ENCODE results near the gene RAD51AP2.

- TF ChIP-seq CTCF (IDR thresholded peaks at IDR 0.05; ENCODE audit: low read length) (no peak), EZH2phosphoT487 (IDR thresholded peaks at IDR 0.05; ENCODE audit: low read length) (no peak)
These were observed 25.6 kb upstream of the RAD51AP2 start for GRCh38 chr2:17543848-17544247.

Measured in MM.1S (cell line).